Activated naive CD4-positive, alpha-beta T cell treated with anti-CD3 and anti-CD28 coated beads for 36 hours (primary cell): ENCODE results near the gene TMEM121. TPM values are rescaled to one million over a fixed set of nuclear protein-coding genes. Genes with fewer than 3 reads are reported as not detected.
A peak's percentile ranks its signal among the peaks of the same experiment; 100 is the strongest.

Source experiments
- CTCF ChIA-PET: fragments of 350-600 bp; sonication (Branson Sonifier 250); formaldehyde crosslinking; loops from one replicate; lab custom pipeline; 2021; ENCODE audit warnings: antibody characterized with exemption; lab: Charles Lee
- DNase-seq: peaks from one replicate; pipeline ENCODE4 v3.0.0-alpha.2; 2020
- H3K27ac Mint-ChIP-seq: one replicate; pipeline ENCODE4 v1.8.0; 2021; ENCODE audit warnings: mild to moderate bottlenecking, mixed read lengths
- H3K27me3 Mint-ChIP-seq: one replicate; pipeline ENCODE4 v1.8.0; 2021; ENCODE audit warnings: low read depth, mixed read lengths
- H3K36me3 Mint-ChIP-seq: one replicate; pipeline ENCODE4 v1.8.0; 2021; ENCODE audit warnings: low read depth, mixed read lengths
- H3K4me1 Mint-ChIP-seq: one replicate; pipeline ENCODE4 v1.8.0; 2021; ENCODE audit warnings: low read depth, mixed read lengths
- H3K4me3 Mint-ChIP-seq: one replicate; pipeline ENCODE4 v1.8.0; 2021; ENCODE audit warnings: mild to moderate bottlenecking, moderate library complexity, mixed read lengths
- H3K9me3 Mint-ChIP-seq: one replicate; pipeline ENCODE4 v1.8.0; 2021; ENCODE audit warnings: mixed read lengths
- intact Hi-C: fragments of 100-400 bp; cut with micrococcal nuclease; formaldehyde crosslinking; loops from one replicate; pipeline ENCODE4 v1.15.1; 2023
- total RNA-seq, 2 experiments: library from RNA; stranded (reverse); gene quantifications; one replicate each; pipeline ENCODE4 v1.2.3, GENCODE V29; 2021

Gene TMEM121
- total RNA-seq, 2 experiments from 2014 or later = 6.5 to 9.3 TPM

DNA sequence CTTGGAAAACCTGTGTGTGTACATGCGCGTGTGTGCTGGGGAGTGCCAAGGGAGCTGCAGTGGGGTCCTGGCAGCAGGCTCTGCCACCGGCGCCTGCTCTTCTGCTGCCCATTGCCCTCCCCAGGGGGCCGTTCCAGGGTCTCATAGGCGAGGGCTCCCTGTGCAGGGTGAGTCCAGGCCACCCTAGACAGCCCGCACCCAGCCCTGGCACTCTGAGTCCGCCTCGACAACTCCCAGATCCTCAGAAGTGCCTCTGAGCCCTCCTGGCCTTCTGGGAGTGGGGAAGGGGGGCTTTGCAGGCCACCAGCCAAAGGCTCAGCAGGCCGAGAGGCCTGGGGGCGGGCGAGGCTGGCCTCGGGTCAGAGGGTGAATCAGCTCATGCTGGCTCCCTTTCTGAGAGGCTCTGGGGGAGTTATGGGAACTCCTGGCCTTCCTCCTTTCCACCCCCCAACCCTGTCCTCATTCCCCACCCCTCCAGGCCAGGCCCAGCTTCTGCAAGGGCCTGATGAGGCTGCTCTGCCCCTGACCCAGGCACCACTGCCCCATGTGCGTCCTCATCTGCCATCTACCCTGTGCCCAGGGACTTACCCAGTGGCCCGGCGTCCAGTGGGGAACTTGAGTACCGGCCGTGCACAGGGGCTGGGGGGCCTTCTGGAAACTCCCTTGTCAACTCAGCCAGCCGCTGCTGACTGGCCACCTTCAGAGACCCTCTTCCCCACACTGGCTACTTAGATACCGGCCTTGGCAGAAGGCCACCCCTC is 37.4 kb upstream of the TMEM121 start:
- peaks cover 4% of the 10 kb centered on the region for H3K36me3 Mint-ChIP-seq
- peak overlapping the region; percentile 74 for H3K4me3 Mint-ChIP-seq
- peak overlapping the region; percentile 62 for H3K27ac Mint-ChIP-seq
- intact Hi-C loops = loop anchor here (10.0 kb wide), 1 partner anchor 664 kb away; no protein-coding TSS in a partner anchor
- CTCF ChIA-PET = interaction anchor here (0.6 to 2.8 kb wide), 18 partner anchors 8 to 192 kb away, joined by 3 to 44 read pairs (median 5); no protein-coding TSS in a partner anchor
- H3K4me1 Mint-ChIP-seq = peaks cover 44% of the 10 kb centered on the region
- H3K9me3 Mint-ChIP-seq = no peaks in the 10 kb centered on the region
- no peaks in the 10 kb centered on the region for H3K27me3 Mint-ChIP-seq
- DNase-seq = no peak

DNA sequence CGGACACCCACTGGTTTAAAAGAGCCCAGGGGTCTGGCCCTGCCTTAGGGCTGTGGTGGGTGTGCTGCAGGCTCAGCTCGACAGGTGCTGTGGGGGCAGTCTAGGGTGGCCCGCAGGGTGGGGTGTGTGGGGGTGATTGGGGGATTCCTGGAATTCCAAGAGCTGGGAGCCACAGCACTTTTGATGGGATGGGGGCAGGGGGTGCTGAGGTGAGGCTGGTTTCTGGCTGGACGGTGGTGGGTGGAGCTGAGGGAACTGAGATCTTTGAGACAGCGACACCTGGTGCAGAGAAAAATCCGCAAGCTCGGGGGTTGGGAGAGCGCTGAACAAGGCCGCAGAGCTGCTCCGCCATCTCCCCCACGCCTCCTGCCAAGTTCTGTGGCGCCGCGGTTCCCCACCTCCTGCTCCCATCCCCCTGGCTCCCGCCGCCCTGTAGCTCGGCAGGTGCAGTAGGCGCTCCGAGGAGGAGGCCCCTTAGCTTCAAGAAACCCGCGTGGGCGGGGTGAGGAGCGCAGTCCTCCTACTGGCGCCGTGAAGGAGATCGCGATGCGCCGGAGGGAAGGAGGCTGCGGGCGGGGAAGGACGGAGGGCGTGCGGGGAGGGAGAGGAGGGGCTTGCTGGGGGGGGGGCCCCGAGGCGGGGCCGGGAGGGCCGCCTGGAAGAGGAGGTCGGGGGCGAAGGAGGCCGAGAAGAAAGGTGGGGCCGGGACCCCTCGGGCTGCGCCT is 36.7 kb upstream of the TMEM121 start:
- DNase-seq = peak; percentile 94
- H3K36me3 Mint-ChIP-seq = peaks cover 4% of the 10 kb centered on the region
- peaks cover 38% of the 10 kb centered on the region for H3K4me1 Mint-ChIP-seq
- no peaks in the 10 kb centered on the region for H3K27me3 Mint-ChIP-seq
- CTCF ChIA-PET = interaction anchor here (0.6 to 2.8 kb wide), 21 partner anchors 9 to 193 kb away, joined by 3 to 44 read pairs (median 4); no protein-coding TSS in a partner anchor
- peak overlapping the region; percentile 62 for H3K27ac Mint-ChIP-seq
- H3K4me3 Mint-ChIP-seq = peak overlapping the region; percentile 74
- intact Hi-C loops = loop anchor here (1.0 to 10.0 kb wide), 11 partner anchors 8 to 665 kb away; partner anchors contain the start of genes CLBA1, GPR132 and NUDT14
- no peaks in the 10 kb centered on the region for H3K9me3 Mint-ChIP-seq

DNA sequence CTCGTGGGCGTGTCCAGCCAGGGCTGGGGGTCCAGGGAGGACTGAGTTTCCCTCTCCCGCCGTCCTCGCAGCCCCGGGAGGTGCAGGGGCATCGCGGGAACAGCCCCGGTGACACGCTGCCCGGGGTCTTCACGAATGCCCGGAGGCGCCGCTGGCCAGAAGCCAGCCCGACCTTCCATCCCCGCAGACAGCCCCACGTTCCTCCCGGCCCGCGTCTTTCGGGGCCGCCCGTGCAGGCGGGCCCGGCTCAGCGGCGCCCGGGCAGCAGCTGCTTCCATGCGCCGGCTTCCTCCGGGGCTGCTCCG is 36.2 kb upstream of the TMEM121 start:
- Mint-ChIP-seq H3K4me3 (peak overlapping the region; percentile 74), H3K27ac (no peak overlapping the region), H3K9me3 (no peaks in the 10 kb centered on the region), H3K36me3 (peaks cover 4% of the 10 kb centered on the region), H3K27me3 (no peaks in the 10 kb centered on the region), H3K4me1 (peaks cover 35% of the 10 kb centered on the region)
- intact Hi-C loops = loop anchor here (1.0 to 10.0 kb wide), 10 partner anchors 9 to 505 kb away; partner anchors contain the start of genes CLBA1, GPR132 and NUDT14
- CTCF ChIA-PET = interaction anchor here (0.7 to 2.8 kb wide), 17 partner anchors 9 to 138 kb away, joined by 3 to 44 read pairs (median 5); no protein-coding TSS in a partner anchor
- no peak for DNase-seq

DNA sequence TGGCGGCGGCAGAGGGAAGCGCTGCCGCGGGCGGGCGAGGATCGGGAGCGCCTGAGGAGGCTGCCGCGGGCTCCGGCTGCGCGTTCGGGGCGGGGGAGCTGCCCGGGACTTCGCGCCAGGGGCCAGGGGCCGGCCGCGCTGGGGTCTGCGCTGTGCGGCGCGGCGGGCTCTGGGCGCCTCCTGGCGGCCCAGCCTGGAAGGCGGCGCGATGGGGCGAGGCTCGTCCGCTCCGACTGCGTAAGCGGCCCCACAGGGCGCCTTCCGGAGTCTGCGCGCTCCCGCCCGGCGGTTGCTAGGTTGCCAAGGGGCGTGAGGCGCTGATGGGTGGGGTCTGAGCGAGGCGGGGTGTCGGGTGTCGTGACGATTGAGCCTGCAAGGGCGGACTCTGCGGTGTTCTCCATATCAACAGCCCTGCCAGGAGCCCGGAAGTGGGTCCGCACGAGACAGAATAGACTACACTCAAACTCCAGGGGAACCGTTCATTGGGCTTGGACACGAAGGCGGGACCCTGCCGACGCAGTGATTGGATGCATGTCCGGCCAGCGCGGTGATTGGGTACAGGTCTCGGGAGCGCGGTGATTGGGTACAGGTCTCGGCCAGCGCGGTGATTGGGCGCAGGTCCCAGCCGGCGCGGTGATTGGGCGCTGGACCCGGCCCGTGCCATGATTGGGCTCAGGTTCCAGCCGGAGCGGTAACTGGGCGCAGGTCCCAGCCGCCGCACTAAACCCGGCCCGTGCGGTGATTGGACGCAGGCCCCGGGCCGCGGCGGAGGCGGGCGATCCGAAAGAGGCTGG is 35.6 kb upstream of the TMEM121 start, which contains the start of gene TEDC1:
TEDC1 (plus strand) TSS at position 675 of the 794 bp plus-strand sequence. CDS start 130 bp downstream, outside the sequence.
- no peaks in the 10 kb centered on the region for H3K9me3 Mint-ChIP-seq
- H3K27me3 Mint-ChIP-seq = no peaks in the 10 kb centered on the region
- peak; percentile 100 for DNase-seq
- peak within 1 kb of the TSS; percentile 83 for H3K4me3 Mint-ChIP-seq
- CTCF ChIA-PET = interaction anchor here (0.8 to 2.8 kb wide), 11 partner anchors 10 to 122 kb away, joined by 3 to 44 read pairs (median 6); no protein-coding TSS in a partner anchor
- peaks cover 4% of the 10 kb centered on the region for H3K36me3 Mint-ChIP-seq
- intact Hi-C loops = loop anchor here (1.0 to 10.0 kb wide), 15 partner anchors 9 to 738 kb away; partner anchors contain the start of genes BRF1, CDCA4, CLBA1 and GPR132
- peaks cover 31% of the 10 kb centered on the region for H3K4me1 Mint-ChIP-seq
- peak within 1 kb of the TSS; percentile 85 for H3K27ac Mint-ChIP-seq

DNA sequence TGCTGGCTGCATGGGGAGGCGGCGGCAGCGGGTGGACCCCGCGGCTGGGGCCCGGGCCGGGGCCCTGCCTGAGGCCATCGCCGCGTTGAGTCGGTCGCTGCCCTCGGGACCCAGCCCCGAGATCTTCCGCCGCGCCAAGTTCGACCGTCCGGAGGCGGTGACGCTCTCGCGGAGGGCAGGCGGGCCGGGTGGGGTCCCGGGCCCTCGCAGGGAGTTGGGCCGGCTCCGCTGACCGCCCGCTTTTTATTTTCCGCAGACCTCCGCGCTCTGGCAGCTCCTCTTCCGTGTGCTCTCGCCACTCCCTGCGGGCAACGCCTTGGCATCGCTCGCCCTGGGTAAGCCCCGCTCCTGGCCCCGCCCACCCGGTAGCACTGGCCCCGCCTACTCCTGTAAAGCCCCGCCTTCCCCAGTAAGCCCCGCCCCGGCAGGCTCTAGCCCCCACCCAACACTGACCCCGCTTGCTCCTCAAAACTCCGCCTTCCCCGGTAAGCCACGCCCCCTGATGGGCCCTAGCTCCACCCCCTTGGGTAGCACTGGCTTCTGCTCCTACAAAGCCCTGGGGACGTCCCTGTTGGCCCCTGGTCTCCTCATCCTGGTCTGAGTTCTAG is 34.9 kb upstream of the TMEM121 start:
- Mint-ChIP-seq H3K9me3 (no peaks in the 10 kb centered on the region), H3K27ac (peak overlapping the region; percentile 85), H3K4me1 (peaks cover 24% of the 10 kb centered on the region), H3K27me3 (no peaks in the 10 kb centered on the region), H3K4me3 (peak overlapping the region; percentile 83), H3K36me3 (peaks cover 4% of the 10 kb centered on the region)
- DNase-seq = peak; percentile 95
- CTCF ChIA-PET = interaction anchor here (0.7 to 1.2 kb wide), 5 partner anchors 9 to 516 kb away, joined by 3 to 5 read pairs (median 4); no protein-coding TSS in a partner anchor
- intact Hi-C loops = loop anchor here (1.0 to 10.0 kb wide), 13 partner anchors 15 to 739 kb away; partner anchors contain the start of genes BRF1, CDCA4, CLBA1 and GPR132

DNA sequence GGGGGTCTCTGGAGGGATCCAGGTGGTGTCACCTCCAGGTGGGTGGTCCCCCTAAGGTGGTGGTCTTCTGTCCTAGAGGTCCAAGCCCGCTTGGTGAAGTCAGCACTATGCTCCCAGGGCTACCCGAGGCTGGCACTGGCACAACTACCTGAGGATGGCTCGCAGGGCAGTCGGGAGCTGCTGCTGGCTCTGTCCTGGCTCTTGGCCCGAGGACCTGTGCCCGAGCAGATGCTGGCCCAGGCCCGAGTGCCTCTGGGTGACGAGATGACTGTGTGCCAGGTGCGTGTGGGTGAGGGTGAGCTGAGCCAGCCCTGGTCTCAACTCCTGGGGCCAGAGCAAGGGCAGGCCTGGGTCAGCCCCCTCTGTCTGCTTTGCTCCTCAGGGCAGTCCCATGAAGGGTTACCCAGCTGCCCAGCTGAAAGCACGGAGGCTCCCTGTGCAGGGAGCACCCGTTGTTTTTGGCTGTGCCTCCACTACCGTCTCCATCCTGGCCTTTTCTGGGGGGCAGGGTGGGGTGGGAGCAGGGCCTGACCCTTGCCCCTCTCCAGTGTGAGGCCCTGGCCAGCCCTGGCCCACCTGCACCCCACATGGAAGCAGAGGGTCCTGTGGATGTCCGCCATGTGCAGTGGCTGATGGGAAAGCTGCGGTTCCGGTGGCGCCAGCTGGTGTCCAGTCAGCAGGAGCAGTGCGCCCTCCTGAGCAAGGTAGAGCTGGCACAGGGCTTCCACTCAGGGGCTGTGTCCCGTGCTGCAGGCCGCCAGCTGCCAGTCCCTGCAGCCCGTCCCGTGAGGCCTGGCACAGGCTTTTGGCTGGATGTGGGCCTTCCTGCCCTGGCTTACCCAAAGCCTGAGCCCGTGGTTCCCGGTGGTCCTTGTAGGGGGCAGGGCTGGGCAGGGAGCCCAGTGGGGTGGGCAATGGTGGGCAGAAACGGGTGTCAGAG is 34.1 kb upstream of the TMEM121 start:
- H3K36me3 Mint-ChIP-seq = peaks cover 4% of the 10 kb centered on the region
- H3K9me3 Mint-ChIP-seq = no peaks in the 10 kb centered on the region
- no peaks in the 10 kb centered on the region for H3K27me3 Mint-ChIP-seq
- DNase-seq = no peak
- H3K27ac Mint-ChIP-seq = peak overlapping the region; percentile 81
- peak overlapping the region; percentile 83 for H3K4me3 Mint-ChIP-seq
- CTCF ChIA-PET = interaction anchor here (0.7 to 1.2 kb wide), 7 partner anchors 10 to 517 kb away, joined by 3 to 5 read pairs (median 3); no protein-coding TSS in a partner anchor
- intact Hi-C loops = loop anchor here (5.0 to 10.0 kb wide), 2 partner anchors 310 to 508 kb away; partner anchors contain the start of genes CLBA1 and NUDT14
- peaks cover 22% of the 10 kb centered on the region for H3K4me1 Mint-ChIP-seq

DNA sequence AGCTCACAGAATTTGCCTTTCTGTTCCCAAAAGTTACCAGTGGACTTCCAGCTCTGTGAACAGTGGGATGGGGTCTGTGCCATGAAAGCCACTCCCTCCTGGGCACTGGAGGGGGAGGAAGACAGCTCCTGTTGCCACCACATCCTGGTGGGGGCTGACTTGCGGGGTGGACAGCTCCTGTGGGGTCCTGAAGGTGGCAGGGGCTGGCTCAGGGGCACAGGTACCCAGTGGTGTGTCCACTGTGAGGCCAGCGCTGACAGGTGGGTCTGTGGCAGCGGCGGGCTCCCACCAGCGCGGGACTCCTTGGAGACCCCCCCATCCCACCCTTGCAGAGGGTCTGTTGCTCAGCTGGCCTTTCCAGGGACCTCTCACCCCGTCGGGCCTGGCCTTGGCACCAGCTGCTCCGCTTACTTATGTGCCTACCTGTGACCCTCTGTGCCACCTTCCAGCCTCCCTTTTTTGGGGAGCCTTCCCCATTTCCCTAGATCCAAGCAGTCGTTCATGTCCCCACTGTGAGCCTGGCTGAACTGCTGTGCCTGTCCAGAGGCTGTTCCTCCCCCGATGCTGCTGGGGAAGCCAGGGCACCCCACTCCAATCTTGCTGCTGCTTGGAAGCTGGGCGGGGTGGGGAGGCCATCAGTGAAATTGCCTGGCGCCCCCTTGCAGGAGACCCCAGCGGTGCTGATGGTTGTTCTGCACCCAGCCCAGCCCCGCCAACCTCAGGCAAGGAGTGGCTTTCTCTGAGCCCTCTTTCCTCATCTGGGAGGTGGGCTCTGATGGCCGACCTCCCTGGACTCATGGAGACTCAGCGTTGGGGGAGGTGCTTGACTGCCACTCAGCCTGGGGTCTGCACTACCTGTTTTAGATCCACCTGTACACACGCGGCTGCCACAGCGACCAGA is 33.2 kb upstream of the TMEM121 start:
- Mint-ChIP-seq H3K36me3 (peaks cover 4% of the 10 kb centered on the region), H3K27me3 (no peaks in the 10 kb centered on the region), H3K27ac (no peak overlapping the region), H3K4me3 (no peak overlapping the region), H3K9me3 (no peaks in the 10 kb centered on the region), H3K4me1 (peaks cover 17% of the 10 kb centered on the region)
- DNase-seq = no peak
- intact Hi-C loops = loop anchor here (5.0 to 10.0 kb wide), 2 partner anchors 311 to 508 kb away; partner anchors contain the start of genes CLBA1 and NUDT14
- CTCF ChIA-PET = interaction anchor here (0.5 to 1.1 kb wide), 3 partner anchors 12 to 47 kb away, joined by 3 read pairs; no protein-coding TSS in a partner anchor

DNA sequence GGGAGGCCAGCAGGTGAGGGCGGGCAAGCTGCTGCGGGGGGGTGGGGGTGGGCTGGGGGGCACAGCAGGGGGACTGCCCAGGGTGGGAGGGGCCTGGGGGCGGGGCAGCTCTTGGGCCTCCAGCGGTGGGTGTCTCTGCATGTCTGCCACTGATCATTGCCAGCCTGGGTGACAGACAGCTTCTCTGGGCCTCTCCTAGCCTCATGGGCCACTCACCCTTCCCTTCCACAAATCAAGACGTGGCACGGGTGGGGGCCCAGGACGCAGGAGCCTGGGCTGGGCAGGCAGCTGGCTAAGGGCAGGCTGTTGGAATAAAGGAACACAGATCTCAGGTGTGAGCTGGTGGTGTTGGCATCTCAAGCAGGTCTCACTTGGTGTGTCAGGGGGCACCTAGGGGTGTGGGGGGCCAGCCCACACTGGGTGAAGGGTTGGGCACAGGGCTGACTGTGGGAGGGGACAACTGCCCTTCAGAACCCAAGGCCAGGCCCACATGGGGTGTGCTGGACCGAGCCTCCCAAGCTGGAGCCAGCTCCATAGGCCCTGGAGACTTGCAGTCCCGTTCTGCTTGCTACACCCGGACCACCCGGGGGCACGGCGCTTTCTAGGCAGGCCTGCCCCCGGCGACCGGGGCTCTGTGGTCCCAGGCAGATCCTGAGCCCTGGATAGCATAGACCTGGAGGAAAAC is 32.3 kb upstream of the TMEM121 start:
- H3K9me3 Mint-ChIP-seq = no peaks in the 10 kb centered on the region
- intact Hi-C loops = loop anchor here (5.0 to 10.0 kb wide), 2 partner anchors 312 to 509 kb away; partner anchors contain the start of genes CLBA1 and NUDT14
- H3K27ac Mint-ChIP-seq = no peak overlapping the region
- H3K4me1 Mint-ChIP-seq = peaks cover 11% of the 10 kb centered on the region
- H3K4me3 Mint-ChIP-seq = no peak overlapping the region
- H3K27me3 Mint-ChIP-seq = no peaks in the 10 kb centered on the region
- CTCF ChIA-PET = interaction anchor here (0.5 kb wide), 1 partner anchor 47 kb away, joined by 3 read pairs; no protein-coding TSS in a partner anchor
- H3K36me3 Mint-ChIP-seq = peaks cover 4% of the 10 kb centered on the region
- no peak for DNase-seq

DNA sequence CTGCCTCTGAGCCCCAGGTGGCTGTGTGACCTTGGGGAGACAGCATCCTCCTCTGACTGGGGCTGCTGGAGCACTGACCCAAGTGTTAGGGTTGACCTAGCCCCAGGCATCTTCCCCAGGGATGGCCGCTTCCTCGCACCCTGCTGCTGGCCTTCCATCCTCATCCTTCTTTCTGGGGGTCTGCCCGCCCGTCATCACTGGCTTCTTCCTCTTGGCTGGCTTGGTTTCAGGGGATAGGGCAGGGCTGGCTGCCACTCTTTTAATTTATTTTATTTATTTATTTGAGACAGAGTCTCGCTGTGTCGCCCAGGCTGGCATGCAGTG is 31.8 kb upstream of the TMEM121 start:
- H3K27ac Mint-ChIP-seq = no peak overlapping the region
- peaks cover 6% of the 10 kb centered on the region for H3K4me1 Mint-ChIP-seq
- CTCF ChIA-PET = no interaction called here
- DNase-seq = no peak
- peaks cover 4% of the 10 kb centered on the region for H3K36me3 Mint-ChIP-seq
- H3K9me3 Mint-ChIP-seq = no peaks in the 10 kb centered on the region
- H3K4me3 Mint-ChIP-seq = no peak overlapping the region
- H3K27me3 Mint-ChIP-seq = no peaks in the 10 kb centered on the region
- intact Hi-C loops = loop anchor here (5.0 to 10.0 kb wide), 2 partner anchors 312 to 510 kb away; partner anchors contain the start of genes CLBA1 and NUDT14
